ENCODE data around the gene HLA-DQB1.
"Not testable (repeated sequence)": the region's sequence is repeated elsewhere in the genome, so short reads cannot be mapped to it uniquely, and the experiment has no call there.

HLA-DQB1 gene

DNA sequence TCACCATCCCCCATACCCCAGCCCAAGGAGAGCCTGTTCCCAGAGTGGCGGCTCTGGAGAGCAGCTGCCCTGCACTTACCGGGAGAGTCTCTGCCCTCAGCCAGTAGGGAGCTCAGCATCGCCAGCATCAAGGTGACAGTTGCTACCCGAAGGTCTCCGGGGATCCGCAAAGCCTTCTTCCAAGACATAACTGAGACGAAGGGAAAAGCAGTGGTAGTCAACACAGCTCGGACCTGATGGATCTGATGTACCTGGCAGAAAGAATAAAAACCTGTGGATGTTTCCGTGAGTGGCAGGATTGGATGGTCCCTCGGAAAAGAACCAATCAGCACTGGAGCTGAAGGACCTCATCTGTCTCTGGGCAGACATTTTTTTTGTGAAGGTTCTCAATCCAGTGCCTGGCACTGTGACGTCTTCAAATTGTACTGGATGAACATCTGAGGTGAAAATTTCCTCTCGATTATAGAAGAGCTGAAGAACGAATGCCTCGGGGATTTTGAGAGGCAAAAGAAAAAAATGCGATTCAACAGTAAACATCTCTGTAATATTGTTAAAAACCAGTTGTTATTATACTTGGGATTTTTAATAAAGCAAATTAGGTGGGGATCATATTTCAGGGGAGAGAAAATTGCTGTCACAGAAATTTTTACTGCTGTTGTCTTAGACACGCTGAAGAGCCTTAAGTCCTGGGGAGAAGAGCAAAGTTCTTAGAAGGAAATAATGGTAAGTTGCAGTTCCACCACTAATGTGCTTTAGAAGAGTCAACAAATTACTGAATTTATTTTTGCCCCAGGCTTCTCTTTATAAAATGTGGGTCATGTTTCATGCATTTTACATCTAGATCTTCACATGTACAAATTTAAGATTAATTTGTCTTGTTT, at the start of gene HLA-DQB1:
Gene HLA-DQB1 (minus strand): TSS at position 238 of the 881 bp plus-strand sequence. CDS start 50 bp downstream, at position 188.
- no peak for DNase-seq (ENCODE audit: low read depth)

DNA sequence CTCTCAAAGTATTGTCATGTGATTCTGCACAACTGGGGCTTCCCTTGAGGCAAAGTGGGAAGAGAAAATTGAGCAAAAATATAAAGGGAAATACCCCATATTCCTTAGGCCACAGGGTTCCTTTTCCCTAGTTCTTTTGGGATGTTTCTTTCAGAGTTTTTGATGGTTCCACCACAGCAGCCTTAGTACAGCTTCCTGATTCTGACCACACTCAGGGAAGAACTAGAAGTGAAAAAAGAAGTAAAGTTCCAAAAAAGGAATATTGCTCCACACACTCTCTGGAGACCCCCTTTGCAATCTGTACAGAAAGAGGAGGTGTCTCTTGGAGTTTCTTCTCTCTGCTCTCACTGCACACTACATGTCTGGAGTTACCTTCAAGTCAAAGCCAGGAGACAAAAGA, 46.8 kb upstream of the HLA-DQB1 start:
- DNase-seq (ENCODE audit: low read depth): no peak

DNA sequence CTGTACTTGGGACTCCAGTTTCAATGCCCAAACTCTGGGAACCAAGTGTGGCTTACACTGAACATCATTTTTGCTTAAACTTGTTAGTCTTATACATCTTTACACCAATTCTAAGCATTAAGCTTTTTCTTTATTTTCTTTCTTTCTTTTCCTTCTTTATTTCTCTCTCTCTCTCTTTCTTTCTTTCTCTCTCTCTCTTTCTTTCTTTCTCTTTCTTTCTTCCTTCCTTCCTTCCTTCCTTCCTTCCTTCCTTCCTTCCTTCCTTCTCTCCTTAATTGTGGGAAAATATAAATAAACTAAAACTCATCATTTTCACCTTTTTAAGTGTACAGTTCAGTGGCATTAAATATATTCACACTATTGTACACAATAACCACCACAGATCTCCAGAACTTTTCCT, 43.2 kb upstream of the HLA-DQB1 start:
- DNase-seq (ENCODE audit: low read depth): no peak

DNA sequence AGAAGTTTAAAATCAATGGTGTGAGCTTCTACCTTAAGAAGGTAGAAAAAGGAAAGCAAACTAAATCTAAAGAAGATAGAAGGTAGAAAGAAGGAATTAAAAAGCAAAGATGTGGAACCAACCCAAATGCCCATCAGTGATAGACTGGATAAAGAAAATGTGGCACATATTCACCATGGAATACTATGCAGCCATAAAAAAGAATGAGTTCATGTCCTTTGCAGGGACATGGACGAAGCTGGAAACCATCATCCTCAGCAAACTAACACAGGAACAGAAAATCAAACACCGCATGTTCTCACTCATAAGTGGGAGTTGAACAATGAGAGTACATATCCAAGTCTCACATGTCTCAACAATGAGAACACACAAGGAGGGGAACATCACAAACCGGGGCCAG, 38.7 kb upstream of the HLA-DQB1 start:
- not testable (repeated sequence) for DNase-seq (ENCODE audit: low read depth)

DNA sequence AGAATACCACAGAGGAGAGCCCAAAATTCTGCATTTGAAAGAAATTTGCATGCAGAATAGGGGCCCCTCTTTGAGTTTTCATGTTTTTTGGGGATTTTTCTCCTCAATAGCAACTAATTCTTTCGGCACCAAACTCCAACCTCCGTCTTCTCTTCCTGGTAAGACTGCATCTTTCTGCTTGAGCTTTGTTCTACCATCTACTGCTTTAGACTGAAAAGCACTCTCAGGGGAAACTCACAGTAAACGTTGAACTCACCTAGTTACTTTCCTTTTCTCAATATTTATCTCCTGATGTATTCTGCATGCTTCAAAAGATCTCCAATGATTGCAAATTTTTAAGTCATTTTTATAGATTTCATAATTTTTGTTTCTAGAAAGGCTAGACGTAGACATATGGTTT, 36.9 kb upstream of the HLA-DQB1 start:
- no peak for DNase-seq (ENCODE audit: low read depth)

DNA sequence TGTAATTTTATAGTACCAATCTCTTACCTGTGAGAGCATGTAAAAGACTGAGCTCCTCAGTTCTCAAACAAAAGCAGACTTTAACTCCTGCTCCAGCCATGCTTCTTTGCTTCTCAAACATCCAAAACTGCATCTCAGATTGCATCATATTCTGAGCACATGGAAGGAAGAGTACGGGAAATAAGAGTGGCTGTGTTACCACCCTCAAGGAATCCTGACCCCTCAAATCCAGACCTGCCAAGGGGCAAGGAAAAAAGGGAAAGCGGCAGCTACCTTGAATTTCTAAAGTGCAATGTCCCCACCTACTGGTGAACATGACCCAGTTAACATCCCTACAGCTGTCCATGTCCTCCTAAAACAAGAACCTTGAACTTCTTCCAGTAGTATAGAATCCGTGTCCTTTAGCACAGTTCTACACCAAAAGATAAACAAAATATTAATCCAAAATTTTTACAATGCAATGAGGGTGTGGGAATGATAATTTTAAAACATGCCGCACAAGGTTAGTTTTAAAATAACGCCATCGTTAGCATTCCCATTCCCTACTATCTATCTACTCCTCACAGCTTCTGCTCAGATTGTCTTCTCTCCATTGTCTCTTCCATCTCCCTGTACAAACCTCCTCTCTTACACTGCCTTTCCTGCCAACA, 34.1 kb upstream of the HLA-DQB1 start:
- peak; percentile 40 for DNase-seq (ENCODE audit: low read depth)

DNA sequence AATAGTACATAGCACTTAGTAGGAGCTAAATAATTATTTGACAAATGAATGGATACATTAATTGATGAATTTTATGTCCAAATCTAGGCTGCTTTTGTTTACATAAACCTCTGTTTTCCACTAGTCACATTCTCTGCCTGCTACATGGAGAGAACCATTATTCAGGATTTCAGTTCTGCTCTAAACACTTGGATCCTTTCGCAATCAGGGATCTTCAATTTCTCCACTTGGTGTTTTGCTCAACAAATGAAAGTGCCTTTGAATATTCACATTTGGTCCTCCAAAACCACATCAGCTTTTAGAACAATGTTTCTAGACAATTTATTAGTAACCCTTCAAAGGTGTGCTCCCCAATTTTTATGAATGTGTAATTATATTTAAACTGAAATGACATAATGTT, 30.6 kb upstream of the HLA-DQB1 start:
- no peak for DNase-seq (ENCODE audit: low read depth)

DNA sequence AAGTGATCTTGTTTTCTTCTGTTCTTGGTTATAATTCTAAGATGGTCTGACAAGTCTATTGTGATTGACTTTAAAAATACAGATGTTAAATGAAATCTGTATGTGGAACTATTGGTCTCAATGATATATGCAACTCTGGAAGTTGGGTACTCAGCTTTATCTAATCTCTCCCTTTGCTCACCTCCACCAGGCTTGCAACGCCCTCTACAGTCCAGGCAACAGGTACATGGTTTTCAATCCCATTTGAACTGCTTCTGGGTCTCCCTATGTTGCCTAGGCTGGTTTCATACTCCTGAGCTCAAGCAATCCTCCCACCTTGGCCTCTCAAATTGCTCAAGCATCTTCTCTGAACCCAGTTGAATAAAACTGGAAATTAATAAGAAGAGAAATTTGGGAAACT, 25.6 kb upstream of the HLA-DQB1 start:
- no peak for DNase-seq (ENCODE audit: low read depth)

DNA sequence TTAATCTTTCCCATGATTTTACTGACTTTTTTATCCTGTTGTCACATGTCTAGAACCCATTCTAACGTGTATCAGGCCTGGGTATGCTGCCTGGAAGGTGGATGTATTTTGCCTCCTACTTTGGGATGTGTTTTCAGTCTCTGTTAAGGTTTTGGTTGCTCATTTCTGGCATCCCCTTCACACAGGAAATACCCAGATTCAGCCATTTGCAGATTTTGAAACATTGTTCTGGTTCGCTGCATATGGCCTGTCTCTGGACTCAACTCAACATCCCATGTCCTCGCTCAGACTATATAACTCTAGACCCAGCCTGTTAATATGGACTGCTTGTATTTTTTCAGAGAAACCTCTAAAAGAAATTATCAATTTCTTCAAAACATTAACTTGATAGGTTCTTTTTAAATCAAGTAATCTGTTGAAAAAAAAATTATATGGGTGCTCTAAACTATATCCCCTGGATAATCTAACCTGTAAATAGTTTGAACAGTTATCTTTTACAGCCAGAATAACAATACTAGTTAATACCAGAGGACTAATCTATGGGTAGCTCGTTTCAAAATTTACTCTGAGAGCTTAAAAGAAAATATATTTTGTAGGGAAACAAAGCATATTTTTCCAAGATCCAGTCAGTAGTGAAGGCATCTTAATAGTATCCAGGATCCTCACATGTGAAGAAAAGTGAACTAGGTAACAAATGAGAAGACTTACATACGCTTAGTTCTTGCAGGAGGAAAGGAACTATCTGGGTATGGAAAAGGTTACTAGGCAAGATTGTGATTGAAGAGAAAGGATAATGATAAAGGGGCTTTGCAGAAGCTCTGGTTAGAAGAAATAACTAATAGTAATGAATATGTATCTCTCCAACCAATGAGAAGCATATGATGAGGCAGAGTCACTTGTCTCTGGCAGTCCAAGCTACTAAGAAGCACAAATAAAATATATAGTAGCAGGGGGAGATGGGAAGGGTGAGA, 23.4 kb upstream of the HLA-DQB1 start:
- DNase-seq (ENCODE audit: low read depth): no peak

DNA sequence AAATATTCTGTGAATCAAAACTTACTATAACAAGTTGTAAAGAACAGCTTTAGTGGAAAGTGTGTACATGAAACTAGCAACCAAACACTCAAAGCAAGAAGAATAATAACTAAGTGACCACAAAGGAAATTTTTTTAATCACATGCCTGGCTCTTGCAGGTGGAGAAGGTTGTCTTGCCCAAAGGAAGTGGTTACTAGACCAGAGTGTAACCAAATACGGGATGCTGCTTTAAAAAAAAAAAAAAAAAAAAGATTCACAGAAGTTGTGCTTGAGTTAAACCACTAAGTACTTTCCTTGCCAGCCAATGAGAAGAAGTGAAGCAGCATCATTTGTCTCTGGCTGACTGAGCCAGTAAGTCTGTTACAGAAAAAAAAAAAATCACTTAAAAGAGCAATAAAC, 19.1 kb upstream of the HLA-DQB1 start:
- DNase-seq (ENCODE audit: low read depth): no peak

DNA sequence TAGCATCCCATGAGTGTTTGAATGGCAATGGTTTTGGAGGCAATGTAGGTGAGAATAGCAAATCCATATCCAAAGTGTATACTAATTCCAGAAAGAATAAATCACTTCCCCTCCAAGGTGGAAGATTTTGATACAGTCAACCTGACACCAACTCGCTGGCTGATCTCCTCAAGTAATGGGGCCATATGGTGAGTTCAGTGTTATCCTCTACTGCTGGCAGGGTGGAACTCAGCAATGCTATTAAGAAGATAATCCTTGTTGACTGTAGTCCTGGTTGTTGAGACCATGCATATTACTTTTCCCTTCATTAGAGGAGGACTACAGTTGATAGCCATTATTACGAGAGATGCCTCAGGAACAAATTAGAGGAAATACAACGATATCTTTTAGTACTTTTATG, 17.8 kb upstream of the HLA-DQB1 start:
- no peak for DNase-seq (ENCODE audit: low read depth)

DNA sequence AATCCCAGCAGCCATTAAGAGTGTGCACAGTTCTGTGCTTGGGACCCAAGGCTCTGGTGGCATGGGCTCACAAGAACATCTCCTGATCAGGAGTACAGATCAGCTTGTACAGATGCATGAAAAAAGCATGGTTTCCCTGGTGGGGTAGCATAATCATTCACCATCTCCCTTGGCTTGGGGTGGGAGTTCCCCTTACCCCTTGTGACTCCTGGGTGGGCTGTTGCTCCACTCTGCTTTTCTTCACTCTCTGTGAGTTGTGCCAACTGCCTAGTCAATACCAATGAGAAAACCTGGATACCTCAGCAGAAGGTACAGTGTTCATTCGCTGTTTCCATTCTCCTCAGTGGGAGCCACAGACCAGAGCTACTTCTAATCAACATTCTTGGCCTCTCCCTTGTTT, 13.6 kb upstream of the HLA-DQB1 start:
- no peak for DNase-seq (ENCODE audit: low read depth)

DNA sequence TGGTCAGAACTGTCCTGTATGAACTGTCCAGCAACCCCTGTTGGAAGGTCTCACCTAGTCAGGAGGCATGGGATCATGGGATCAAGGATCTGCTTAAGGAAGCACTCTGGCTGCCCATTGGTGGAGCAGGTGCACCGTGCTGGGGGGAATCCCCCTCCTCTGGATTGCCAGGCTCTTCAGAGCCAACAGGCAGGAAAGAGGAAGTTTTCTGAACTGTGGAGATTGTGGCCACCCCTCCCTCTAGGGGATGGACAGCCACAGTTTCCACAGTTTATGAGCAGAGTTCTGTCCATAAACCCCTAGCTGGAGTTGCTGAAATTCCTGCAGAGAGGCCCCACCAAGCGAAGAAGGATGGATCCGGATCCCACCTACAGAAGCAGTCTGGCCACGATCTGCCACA, 13.0 kb upstream of the HLA-DQB1 start:
- no peak for DNase-seq (ENCODE audit: low read depth)

DNA sequence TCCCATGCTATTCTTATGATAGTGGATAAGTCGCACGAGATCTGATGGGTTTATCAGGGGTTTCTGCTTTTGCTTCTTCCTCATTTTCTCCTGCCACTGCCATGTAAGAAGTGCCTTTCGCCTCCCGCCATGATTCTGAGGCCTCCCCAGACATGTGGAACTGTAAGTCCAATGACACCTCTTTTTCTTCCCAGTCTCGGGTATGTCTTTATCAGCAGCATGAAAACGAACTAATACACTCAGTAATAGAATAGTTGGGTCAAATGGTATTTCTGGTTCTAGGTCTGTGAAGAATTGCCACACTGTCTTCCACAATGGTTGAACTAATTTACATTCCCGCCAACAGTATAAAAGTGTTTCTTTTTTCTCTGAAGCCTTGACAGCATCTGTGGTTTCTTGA, 7.7 kb upstream of the HLA-DQB1 start:
- DNase-seq (ENCODE audit: low read depth): not testable (repeated sequence)

DNA sequence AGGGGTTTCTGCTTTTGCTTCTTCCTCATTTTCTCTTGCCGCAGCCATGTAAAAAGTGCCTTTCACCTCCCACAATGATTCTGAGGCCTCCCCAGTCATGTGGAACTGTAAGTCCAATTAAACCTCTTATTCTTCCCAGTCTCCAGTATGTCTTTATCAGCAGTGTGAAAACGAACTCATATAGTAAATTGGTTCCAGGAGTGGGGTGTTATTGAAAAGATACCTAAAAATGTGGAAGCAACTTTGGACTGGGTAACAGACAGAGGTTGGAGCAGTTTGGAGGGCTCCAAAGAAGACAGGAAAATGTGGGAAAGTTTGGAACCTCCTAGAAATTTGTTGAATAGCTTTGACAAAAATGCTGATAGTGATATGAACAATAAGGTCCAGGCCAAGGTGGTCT, 5.5 kb upstream of the HLA-DQB1 start:
- DNase-seq (ENCODE audit: low read depth): not testable (repeated sequence)

DNA sequence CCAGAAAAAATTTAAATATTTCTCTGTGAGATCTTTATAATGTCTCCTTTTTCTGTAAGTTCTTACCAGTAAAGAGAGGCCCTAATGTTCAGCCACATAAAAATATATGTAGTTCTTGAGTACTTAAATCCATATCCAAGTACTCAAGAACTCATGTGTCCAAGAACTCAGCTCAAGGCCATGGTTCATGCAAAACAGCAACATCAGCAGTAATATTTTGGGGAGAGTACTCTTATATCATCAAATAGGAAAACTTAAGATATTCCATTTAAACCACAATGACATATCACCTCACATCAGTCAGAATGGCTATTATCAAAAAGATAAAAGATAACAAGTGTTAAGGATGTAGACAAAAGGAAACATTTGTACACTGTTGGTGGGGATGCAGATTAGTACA, 3.4 kb upstream of the HLA-DQB1 start:
- DNase-seq (ENCODE audit: low read depth): no peak

DNA sequence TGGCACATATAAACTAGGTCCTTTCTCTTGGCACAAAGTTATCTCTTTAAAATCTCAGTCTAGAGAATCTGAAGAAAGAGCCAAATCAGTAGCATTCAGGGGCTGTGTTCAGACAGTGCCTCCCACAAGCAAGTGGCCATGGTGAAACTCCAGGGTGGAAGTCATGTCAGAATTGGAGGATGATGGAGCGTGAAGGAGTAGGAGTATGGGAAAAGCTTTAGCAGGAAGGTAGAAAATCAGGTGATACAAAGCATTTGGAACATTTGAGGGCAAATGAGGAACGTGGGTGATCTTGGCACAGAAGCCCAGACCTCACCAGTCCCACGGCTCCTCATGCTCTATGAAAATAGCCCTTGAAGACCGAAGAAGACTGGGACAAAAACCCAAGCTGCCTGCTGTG, 2.8 kb upstream of the HLA-DQB1 start:
- no peak for DNase-seq (ENCODE audit: low read depth)

DNA sequence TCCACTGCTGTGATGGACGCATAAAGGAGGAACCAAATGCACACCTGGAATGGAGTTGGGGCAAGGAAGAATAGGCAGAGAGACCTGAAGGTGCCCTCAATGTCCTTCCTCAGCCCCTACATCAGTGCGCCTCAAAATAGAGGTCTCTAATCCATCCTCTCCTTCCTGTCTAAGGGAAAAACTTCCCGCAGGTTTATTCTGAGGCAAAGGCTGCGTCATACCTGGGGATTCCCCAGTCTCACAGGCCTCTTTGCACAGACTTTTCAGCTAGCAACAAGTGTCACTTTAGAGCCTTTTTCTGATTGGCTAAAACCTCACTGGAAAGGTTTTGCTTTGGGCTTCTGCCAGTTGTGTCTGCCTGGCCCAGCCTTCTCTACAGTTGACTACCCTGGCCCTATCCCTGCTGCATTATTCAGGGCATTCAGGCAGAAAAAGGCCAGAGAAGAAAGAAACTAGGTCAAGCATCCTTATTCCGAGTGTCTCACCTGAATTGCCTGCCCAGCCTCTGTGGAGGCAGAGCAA, 1.8 kb upstream of the HLA-DQB1 start:
- no peak for DNase-seq (ENCODE audit: low read depth)

DNA sequence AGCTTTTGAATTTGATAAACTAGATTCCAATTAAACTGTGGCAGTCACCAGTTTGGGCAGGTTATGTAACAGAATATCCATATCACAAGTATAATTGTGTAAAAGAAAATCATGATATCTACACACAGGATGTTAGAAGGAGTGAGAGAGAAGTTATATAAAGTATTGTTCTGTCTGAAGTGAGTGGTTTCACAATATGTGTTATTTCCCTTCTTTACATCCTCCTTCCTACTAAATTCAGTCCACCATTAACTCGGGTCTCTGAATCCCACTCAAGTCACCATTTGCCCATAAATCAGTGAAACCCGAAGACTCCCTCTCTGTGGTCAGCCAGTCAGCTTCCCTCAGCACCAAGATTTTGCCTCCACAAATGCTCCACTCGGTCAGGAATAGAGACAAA, 796 bp downstream of the HLA-DQB1 start:
- no peak for DNase-seq (ENCODE audit: low read depth)

DNA sequence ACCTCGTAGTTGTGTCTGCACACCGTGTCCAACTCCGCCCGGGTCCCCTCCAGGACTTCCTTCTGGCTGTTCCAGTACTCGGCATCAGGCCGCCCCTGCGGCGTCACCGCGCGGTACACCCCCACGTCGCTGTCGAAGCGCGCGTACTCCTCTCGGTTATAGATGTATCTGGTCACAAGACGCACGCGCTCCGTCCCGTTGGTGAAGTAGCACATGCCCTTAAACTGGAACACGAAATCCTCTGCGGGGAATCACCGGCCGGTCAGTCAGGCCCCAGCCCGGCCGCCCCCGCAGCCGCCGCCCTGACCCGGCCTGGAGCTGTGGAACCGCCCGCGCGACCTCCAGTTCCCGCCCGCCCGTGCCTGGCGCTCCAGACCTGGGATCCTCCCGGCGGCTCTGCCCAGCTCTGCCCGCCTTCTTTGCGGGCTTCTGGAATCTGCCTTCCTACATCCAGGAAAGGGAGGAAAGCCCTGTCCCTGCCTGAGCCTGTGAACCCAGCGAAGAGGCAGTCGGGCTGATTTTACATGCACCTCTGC, 1.6 kb downstream of the HLA-DQB1 start:
- peak; percentile 4 for DNase-seq (ENCODE audit: low read depth)

DNA sequence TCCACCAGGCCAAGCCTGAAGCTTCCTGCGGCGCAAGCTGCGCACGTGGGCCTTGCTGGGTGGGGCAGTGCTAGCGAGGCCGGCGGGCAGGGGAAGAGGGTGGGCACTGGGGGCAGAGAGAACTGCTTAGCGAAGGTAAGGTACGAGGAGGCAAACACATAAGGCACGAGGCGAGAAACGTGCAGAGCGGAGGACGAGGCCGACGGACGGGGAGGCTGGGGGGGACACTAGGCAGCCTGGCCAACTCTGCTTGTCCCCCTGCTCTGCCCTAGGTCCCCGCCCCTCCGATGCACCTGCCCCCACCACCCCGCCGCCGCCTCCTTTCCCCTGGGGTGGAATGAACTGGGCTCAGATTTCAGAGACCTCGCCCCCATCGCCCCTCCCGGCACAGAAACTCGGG, 2.1 kb downstream of the HLA-DQB1 start:
- no peak for DNase-seq (ENCODE audit: low read depth)

DNA sequence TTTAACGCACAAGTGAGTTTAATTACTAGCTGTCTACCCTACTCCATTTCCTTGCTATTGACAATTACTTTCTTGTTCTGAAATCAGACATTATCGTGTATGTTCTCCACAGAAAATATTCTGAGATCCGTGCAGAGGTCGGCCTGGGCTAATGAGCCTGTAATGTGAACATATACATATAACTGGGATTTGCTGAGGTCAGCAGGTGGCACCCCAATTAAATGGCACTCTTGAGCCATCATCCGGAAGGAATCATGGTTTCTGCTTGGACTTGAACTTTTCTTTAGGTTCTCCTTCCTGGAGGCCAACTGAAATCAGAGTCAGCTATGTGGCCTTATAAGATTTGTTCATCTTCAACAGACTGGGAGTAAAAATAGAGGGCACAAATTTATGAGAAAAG, 3.6 kb downstream of the HLA-DQB1 start:
- no peak for DNase-seq (ENCODE audit: low read depth)

Measured in HS-27A (cell line).